HepG2 (cell line): ENCODE results near the gene SWSAP1. TPM values are rescaled to one million over a fixed set of nuclear protein-coding genes. Genes with fewer than 3 reads are reported as not detected.

Experiments used
- CEBPB ChIP-seq: IDR thresholded peaks from 2 replicates; pipeline ENCODE4 v1.6.1; 2011; ENCODE audit warnings: low read depth, low read length, improper control_type of control experiment, borderline replicate concordance
- DPF2 ChIP-seq: sonication (generic); formaldehyde crosslinking; IDR thresholded peaks from 2 replicates; pipeline ENCODE4 v1.4.0; 2020; ENCODE audit warnings: mild to moderate bottlenecking, low read depth, missing genetic modification reagents, borderline replicate concordance
- HMG20B ChIP-seq: conservative IDR thresholded peaks from 2 replicates; pipeline ENCODE4 v1.6.1; 2016; ENCODE audit warnings: missing genetic modification reagents, missing compliant biosample characterization
- KDM1A ChIP-seq: IDR thresholded peaks from 2 replicates; pipeline ENCODE4 v1.6.1; 2016; ENCODE audit warnings: missing compliant biosample characterization
- MED8 ChIP-seq: sonication (generic); formaldehyde crosslinking; IDR thresholded peaks from 2 replicates; pipeline ENCODE4 v1.8.1; 2023; ENCODE audit warnings: mild to moderate bottlenecking, missing genetic modification reagents; ENCODE audit not compliant: insufficient replicate concordance
- SATB2 ChIP-seq: sonication (generic); formaldehyde crosslinking; IDR thresholded peaks from 2 replicates; pipeline ENCODE4 v1.5.0; 2020; ENCODE audit warnings: missing genetic modification reagents
- ZFP36L1 ChIP-seq: sonication (generic); formaldehyde crosslinking; IDR thresholded peaks from 2 replicates; pipeline ENCODE4 v1.8.0; 2022; ENCODE audit warnings: mild to moderate bottlenecking, missing genetic modification reagents, moderate library complexity
- ZMYM2 ChIP-seq: sonication (generic); formaldehyde crosslinking; IDR thresholded peaks from 2 replicates; pipeline ENCODE4 v1.8.0; 2022; ENCODE audit warnings: mild to moderate bottlenecking, missing genetic modification reagents
- ZNF331 ChIP-seq: sonication (generic); formaldehyde crosslinking; IDR thresholded peaks from 2 replicates; pipeline ENCODE4 v1.4.0; 2020; ENCODE audit warnings: missing genetic modification reagents
- ZNF547 ChIP-seq: sonication (generic); formaldehyde crosslinking; IDR thresholded peaks from 2 replicates; pipeline ENCODE4 v1.5.1; 2020; ENCODE audit warnings: mild to moderate bottlenecking, missing genetic modification reagents
- polyA plus RNA-seq, 8 experiments: library from polyadenylated mRNA; depleted of rRNA in 3 of 8; stranded (reverse) in 7 of 8; unstranded in 1 of 8; fragments of >200 nt; fragmentation: Illumina TruSeq in 4 of 8; extraction: Trizol in 4 of 8; gene quantifications; 2 replicates each; pipeline versions ENCODE4 v1.2.1 to v1.2.3, GENCODE V29; 2011 to 2016; ENCODE audit warnings: low read depth in 4 of 8, missing spikeins in 1 of 8, mixed read lengths in 1 of 8; ENCODE audit not compliant: insufficient read depth in 1 of 8
- total RNA-seq, 5 experiments: library from RNA; depleted of rRNA; stranded (reverse); fragments of >200 nt; fragmentation: Illumina TruSeq; extraction: Trizol; gene quantifications; 2 replicates each; pipeline ENCODE4 v1.2.3, GENCODE V29; 2016; ENCODE audit warnings: low read depth in 1 of 5
- TF ChIP-seq, protein P1 (sequence below): sonication (generic); formaldehyde crosslinking; IDR thresholded peaks from 2 replicates; pipeline ENCODE4 v1.5.0; 2020; ENCODE audit warnings: missing genetic modification reagents, mild to moderate bottlenecking, borderline replicate concordance
- TF ChIP-seq, protein P2 (sequence below): sonication (generic); formaldehyde crosslinking; IDR thresholded peaks from 2 replicates; pipeline ENCODE4 v1.4.0; 2020; ENCODE audit warnings: mild to moderate bottlenecking, missing genetic modification reagents
- TF ChIP-seq, protein P3 (sequence below), 2 experiments: sonication (generic) in 1 of 2; formaldehyde crosslinking in 1 of 2; IDR thresholded peaks; 2 replicates each; pipeline versions ENCODE4 v1.6.1 to v1.9.0; 2014 to 2022; ENCODE audit warnings: antibody characterized with exemption in 1 of 2, borderline replicate concordance in 1 of 2, inconsistent platforms in 1 of 2, low read depth in 1 of 2, missing genetic modification reagents in 1 of 2
- TF ChIP-seq, protein P4 (sequence below): sonication (generic); formaldehyde crosslinking; IDR thresholded peaks from 2 replicates; pipeline ENCODE4 v1.4.0; 2020; ENCODE audit warnings: missing genetic modification reagents, borderline replicate concordance
- TF ChIP-seq, protein P5 (sequence below): IDR thresholded peaks from 2 replicates; pipeline ENCODE4 v1.6.1; 2016; ENCODE audit warnings: low read depth

Gene SWSAP1
- total and polyA plus RNA-seq, 2 of the 13 experiments (the other 11 are each of a cell fraction or from before 2014, with no cell fraction given) = 2.7 to 3.3 TPM

DNA sequence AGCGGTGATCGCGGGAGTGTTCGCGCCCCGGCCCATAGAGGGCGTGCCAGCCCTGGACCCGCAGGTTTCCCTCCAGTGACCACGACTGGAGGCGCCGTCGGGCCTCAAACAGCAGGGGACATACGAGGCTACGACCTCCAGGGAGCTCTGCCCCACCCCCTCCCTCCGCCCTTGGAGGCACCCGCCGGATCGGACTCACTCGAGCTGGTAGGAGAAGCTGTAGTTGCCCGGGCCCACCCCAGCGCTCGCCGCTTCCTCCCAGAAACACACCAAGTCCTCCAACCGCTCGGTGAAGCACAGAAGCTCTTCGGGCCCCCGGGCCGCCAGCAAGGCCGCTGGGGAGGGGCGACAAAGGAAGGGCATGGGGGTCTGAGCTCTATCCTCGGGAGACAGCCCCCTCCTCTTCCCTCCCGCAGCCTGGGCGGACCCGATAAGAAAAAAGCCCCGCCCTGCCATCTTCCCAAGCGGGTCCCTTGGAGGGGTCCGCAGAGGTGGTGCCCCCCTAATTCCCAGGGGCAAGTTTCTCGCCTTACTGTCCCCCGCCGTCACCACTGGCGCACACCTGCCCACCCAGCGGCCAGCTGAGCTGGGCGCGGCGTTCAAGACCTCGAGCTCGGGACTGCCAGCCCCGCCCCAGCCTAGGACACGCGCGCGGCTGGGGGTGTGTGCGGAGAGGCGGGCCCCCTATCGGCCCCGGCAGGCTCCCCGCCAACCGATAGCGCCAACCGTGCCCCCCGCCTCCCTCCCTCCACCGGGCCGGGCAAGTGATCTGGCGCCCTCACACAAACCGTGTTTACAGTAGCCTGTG is 8.6 kb downstream of the SWSAP1 start (continued):
- TF ChIP-seq ZMYM2 (CRISPR knock-in tag) = peak; percentile 99
- TF ChIP-seq HMG20B (CRISPR knock-in tag) = no peak
- TF ChIP-seq, protein P1, sequence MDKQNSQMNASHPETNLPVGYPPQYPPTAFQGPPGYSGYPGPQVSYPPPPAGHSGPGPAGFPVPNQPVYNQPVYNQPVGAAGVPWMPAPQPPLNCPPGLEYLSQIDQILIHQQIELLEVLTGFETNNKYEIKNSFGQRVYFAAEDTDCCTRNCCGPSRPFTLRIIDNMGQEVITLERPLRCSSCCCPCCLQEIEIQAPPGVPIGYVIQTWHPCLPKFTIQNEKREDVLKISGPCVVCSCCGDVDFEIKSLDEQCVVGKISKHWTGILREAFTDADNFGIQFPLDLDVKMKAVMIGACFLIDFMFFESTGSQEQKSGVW (CRISPR knock-in tag) = no peak
- TF ChIP-seq, protein P2, sequence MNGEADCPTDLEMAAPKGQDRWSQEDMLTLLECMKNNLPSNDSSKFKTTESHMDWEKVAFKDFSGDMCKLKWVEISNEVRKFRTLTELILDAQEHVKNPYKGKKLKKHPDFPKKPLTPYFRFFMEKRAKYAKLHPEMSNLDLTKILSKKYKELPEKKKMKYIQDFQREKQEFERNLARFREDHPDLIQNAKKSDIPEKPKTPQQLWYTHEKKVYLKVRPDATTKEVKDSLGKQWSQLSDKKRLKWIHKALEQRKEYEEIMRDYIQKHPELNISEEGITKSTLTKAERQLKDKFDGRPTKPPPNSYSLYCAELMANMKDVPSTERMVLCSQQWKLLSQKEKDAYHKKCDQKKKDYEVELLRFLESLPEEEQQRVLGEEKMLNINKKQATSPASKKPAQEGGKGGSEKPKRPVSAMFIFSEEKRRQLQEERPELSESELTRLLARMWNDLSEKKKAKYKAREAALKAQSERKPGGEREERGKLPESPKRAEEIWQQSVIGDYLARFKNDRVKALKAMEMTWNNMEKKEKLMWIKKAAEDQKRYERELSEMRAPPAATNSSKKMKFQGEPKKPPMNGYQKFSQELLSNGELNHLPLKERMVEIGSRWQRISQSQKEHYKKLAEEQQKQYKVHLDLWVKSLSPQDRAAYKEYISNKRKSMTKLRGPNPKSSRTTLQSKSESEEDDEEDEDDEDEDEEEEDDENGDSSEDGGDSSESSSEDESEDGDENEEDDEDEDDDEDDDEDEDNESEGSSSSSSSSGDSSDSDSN (CRISPR knock-in tag) = peak; percentile 70
- no peak; the same call in 1 of the 2 replicates for TF ChIP-seq ZFP36L1
- TF ChIP-seq, protein P3, sequence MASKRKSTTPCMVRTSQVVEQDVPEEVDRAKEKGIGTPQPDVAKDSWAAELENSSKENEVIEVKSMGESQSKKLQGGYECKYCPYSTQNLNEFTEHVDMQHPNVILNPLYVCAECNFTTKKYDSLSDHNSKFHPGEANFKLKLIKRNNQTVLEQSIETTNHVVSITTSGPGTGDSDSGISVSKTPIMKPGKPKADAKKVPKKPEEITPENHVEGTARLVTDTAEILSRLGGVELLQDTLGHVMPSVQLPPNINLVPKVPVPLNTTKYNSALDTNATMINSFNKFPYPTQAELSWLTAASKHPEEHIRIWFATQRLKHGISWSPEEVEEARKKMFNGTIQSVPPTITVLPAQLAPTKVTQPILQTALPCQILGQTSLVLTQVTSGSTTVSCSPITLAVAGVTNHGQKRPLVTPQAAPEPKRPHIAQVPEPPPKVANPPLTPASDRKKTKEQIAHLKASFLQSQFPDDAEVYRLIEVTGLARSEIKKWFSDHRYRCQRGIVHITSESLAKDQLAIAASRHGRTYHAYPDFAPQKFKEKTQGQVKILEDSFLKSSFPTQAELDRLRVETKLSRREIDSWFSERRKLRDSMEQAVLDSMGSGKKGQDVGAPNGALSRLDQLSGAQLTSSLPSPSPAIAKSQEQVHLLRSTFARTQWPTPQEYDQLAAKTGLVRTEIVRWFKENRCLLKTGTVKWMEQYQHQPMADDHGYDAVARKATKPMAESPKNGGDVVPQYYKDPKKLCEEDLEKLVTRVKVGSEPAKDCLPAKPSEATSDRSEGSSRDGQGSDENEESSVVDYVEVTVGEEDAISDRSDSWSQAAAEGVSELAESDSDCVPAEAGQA (IDR thresholded peaks at IDR 0.05; ENCODE audit: low read depth) = no peak
- TF ChIP-seq, protein P3 (CRISPR knock-in tag; IDR thresholded peaks at IDR 0.05; ENCODE audit: borderline replicate concordance) = no peak
- TF ChIP-seq DPF2 = no peak
- TF ChIP-seq CEBPB = no peak
- TF ChIP-seq ZNF547 (CRISPR knock-in tag) = no peak
- no peak for TF ChIP-seq SATB2 (CRISPR knock-in tag)
- peak; percentile 92 for TF ChIP-seq KDM1A (CRISPR knock-in tag)
- TF ChIP-seq ZNF331 (CRISPR knock-in tag) = peak; percentile 41; the same call in 1 of the 2 replicates
- TF ChIP-seq, protein P4, sequence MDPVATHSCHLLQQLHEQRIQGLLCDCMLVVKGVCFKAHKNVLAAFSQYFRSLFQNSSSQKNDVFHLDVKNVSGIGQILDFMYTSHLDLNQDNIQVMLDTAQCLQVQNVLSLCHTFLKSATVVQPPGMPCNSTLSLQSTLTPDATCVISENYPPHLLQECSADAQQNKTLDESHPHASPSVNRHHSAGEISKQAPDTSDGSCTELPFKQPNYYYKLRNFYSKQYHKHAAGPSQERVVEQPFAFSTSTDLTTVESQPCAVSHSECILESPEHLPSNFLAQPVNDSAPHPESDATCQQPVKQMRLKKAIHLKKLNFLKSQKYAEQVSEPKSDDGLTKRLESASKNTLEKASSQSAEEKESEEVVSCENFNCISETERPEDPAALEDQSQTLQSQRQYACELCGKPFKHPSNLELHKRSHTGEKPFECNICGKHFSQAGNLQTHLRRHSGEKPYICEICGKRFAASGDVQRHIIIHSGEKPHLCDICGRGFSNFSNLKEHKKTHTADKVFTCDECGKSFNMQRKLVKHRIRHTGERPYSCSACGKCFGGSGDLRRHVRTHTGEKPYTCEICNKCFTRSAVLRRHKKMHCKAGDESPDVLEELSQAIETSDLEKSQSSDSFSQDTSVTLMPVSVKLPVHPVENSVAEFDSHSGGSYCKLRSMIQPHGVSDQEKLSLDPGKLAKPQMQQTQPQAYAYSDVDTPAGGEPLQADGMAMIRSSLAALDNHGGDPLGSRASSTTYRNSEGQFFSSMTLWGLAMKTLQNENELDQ (CRISPR knock-in tag) = no peak
- TF ChIP-seq, protein P5, sequence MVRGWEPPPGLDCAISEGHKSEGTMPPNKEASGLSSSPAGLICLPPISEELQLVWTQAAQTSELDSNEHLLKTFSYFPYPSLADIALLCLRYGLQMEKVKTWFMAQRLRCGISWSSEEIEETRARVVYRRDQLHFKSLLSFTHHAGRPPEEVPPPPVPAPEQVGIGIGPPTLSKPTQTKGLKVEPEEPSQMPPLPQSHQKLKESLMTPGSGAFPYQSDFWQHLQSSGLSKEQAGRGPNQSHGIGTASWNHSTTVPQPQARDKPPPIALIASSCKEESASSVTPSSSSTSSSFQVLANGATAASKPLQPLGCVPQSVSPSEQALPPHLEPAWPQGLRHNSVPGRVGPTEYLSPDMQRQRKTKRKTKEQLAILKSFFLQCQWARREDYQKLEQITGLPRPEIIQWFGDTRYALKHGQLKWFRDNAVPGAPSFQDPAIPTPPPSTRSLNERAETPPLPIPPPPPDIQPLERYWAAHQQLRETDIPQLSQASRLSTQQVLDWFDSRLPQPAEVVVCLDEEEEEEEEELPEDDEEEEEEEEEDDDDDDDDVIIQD = no peak
- no peak for TF ChIP-seq MED8
